Loucy (cell line): ENCODE data around the gene TUBB2A.

Experiments used
- EZH2phosphoT487 ChIP-seq: fragments of 200-600 bp; IDR thresholded peaks from 2 replicates; pipeline ENCODE4 v1.6.1; 2018; ENCODE audit warnings: antibody characterized with exemption, mild to moderate bottlenecking, moderate library complexity, borderline replicate concordance
- TF ChIP-seq, protein P1 (sequence below): fragments of 200-600 bp; sonication (generic); conservative IDR thresholded peaks from 2 replicates; pipeline ENCODE4 v1.5.1; 2014; ENCODE audit warnings: mild to moderate bottlenecking, antibody characterized with exemption, low read length

GRCh38 chr6:3124667-3125066 is 32.7 kb downstream of the TUBB2A start:
- no peak for TF ChIP-seq EZH2phosphoT487
- TF ChIP-seq, protein P1, sequence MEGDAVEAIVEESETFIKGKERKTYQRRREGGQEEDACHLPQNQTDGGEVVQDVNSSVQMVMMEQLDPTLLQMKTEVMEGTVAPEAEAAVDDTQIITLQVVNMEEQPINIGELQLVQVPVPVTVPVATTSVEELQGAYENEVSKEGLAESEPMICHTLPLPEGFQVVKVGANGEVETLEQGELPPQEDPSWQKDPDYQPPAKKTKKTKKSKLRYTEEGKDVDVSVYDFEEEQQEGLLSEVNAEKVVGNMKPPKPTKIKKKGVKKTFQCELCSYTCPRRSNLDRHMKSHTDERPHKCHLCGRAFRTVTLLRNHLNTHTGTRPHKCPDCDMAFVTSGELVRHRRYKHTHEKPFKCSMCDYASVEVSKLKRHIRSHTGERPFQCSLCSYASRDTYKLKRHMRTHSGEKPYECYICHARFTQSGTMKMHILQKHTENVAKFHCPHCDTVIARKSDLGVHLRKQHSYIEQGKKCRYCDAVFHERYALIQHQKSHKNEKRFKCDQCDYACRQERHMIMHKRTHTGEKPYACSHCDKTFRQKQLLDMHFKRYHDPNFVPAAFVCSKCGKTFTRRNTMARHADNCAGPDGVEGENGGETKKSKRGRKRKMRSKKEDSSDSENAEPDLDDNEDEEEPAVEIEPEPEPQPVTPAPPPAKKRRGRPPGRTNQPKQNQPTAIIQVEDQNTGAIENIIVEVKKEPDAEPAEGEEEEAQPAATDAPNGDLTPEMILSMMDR = no peak
